HG03103 (cell line): ENCODE measurements around the gene C1RL.

ENCODE experiments used
- ATAC-seq: cut with Tn5 transposase; IDR thresholded peaks from one replicate; pipeline ENCODE4 v1.9.1; 2021; ENCODE audit warnings: low read depth; ENCODE audit not compliant: unreplicated experiment

Gene C1RL

GRCh38 chr12:7137908-7138307, 28.9 kb upstream of the C1RL start:
- ATAC-seq: no peak

- no peak for ATAC-seq
Observed at GRCh38 chr12:7136676-7137075, 27.7 kb upstream of the C1RL start.

DNA sequence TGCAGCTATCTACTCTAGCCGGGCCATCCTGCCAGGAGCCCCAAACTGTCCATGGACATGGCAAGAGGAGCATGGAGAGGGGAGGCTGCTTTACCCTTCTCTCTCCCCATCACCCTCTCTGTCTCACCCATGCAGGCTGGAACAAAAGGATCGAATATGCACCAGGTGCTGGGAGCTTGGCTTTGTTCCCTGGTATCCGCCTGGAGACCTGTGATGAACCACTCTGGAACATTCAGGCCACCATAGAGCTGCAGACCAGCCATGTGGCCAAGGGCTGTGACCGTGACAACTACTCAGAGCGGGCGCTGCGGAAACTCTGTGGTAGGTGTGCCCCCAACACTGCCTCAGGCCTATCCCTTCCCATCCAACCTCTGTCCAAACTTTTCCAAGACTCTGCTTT, 27.1 kb upstream of the C1RL start:
- ATAC-seq: no peak

DNA sequence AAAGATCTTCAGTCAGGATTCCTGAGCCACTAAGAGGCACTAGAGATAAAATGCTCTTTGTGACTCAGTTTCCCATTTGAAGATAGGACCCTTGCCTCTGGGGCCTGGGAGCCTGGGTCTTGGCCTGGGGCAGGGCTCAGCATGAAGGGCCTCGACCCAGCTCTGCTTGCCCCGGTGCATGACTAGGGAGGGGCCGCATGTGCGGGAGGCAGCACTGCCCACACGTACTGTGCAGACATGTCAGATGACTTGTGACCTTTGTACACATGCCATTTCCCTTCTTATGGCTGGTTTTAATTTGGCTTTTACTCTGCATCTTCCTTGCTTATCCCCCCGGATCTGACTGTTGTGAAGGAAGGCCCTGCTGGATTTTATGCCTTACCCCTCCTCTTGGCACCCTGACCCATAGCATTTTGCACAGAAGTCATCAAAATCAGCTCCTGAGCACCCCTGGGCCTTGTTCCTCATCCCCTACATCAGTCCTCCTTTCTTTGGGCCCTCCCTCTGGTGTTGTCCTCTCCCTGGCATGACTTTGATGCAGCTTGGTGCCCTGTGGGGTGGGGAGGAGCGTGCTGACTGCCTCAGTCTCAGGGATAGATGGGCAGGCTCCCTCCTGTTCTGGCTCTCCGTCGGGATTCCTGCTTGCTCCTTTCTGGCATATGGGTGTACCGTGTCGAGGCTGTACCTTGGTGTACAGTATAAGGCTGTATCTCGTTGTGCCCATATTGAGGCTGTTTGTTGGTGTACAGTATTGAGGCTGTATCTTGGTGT, 25.6 kb upstream of the C1RL start:
- no peak for ATAC-seq

- no peak for ATAC-seq
Observed at GRCh38 chr12:7131502-7131866, 22.5 kb upstream of the C1RL start.

GRCh38 chr12:7130701-7131501, 21.9 kb upstream of the C1RL start:
- ATAC-seq: peak; percentile 40

GRCh38 chr12:7129872-7130691, 21.1 kb upstream of the C1RL start, which contains the start of gene CLSTN3:
Gene CLSTN3 (plus strand): TSS chr12:7130371. CDS start chr12:7130649, 278 bp downstream.
- no peak for ATAC-seq

- ATAC-seq: no peak
Observed at GRCh38 chr12:7129287-7129871, 20.4 kb upstream of the C1RL start.

DNA sequence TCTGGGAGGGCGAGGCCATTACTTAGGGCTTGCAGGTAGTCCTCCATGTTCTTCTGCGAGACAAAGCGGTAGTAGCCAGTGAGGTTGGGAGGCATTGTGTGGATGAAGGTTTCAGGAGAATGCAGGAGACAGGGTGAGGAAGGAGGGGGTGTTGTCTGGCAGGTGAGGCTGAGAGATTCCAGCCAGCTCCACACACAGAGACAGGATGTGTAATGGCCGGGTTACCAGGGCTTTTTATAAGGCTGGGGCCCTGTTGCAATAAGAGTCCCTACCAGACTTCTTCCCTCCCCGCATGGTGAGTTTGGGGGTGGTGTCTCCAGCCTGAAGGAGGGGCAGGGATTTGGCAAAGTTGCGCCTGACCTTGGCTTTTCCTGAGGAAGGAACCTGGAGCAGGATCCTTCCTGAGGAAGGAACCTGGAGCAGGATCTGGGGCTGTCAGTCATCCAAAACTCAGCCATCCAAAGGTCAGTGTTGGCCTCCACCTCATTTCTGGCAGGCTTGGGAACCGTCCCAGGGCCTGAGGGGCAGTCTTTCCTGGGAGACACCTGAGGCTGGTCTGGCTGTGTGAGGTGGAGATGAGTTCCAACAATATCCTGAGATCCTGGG, 19.8 kb upstream of the C1RL start, which contains the start of gene RBP5:
RBP5 (minus strand) TSS at position 209 of the 606 bp plus-strand sequence; CDS start at position 95, 114 bp downstream.
- ATAC-seq: no peak

GRCh38 chr12:7127916-7128626, 19.1 kb upstream of the C1RL start:
- ATAC-seq: no peak

DNA sequence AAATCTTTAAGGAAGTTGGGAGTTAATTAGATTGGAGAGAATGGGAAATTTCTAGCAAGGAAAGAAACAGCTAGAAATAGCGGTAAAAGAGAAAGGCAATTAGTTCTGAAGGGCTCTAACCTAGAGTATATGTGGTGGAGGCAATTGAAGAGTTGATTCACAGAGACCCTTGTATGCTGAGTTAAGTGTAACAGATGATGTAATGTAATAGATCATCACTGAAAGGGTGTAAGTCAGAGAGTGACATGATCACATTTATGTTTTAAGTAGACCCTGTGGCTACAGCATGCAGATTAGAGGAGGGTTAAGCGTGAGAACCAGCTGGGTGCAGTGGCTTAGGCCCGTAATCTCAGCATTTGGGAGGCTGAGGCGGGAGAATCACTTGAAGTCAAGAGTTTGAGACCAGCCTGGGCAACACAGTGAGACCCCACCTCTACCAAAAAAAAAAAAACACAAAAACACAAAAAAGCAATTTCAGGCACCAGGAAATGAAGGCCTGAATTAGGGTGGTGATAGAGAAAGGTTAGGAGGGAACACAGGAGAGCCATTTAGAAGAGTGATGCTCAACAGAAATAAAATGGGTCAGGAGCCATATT, 16.7 kb upstream of the C1RL start:
- no peak for ATAC-seq

- ATAC-seq: no peak
Observed at GRCh38 chr12:7123806-7124522, 14.9 kb upstream of the C1RL start.

GRCh38 chr12:7122811-7123769, 14.1 kb upstream of the C1RL start:
- no peak for ATAC-seq

DNA sequence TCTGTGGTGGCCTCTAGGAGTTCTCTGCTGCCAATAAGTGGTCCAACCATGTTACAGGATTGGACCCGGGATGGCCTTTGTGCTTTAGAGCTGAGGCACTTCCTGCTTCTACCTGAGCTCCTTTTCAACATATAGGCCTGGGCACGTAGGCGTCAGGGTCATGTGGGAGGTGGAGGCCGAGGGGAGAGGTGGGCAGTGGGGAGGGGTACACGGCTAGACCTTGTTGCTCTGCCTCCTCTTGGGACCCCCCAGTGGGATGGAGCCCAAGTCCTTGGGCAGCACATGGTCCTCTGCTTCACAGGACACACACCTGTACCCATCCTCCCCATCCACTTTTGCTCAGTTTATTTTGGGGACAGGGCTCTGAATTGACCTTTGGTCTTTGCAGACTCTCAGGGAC, 12.3 kb upstream of the C1RL start:
- no peak for ATAC-seq

- ATAC-seq: no peak
Observed at GRCh38 chr12:7120166-7120565, 11.2 kb upstream of the C1RL start.

DNA sequence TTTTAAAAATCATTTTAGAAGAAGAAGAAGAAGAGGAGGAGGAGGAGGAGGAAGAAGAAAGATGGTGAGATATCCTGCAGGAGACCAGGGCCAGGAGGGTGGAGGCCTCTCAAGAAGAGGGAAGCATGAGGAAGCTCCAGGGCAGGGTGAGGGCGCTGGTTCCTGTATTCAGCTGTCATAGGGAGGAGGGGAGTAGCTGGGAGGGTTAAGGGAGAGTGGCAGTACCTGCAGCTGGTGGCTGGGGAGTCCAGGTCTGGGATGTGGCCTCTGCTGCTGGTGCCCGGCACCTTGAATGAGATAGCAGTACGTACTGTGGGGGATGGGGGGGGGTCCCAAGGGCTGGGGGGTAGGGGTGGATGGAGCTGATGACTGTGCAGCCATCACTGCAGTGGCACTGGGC, 9.9 kb upstream of the C1RL start:
- ATAC-seq: no peak

DNA sequence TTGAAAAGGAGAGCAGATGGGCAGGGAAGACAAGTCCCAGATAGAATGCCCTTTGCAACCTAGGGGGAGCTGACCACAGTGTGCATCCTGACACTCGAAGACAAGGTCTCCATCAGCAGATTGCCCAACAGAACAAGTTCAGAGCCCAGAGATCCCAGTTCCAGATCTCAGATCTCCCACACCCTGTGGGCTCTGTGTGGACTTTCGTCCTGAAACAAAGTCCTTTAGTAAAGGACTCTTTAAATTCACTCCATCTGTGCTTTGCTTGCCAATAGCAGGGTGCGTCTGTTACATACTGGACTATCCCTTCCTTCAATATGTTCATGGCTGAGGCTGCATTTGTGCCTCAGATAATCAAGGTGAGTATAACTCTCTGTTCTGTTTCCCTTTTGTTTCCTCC, 8.7 kb upstream of the C1RL start:
- no peak for ATAC-seq
